GM18873 (cell line): Measurements from ENCODE around the gene RALGPS2.
"Not testable (repeated sequence)": the region's sequence is repeated elsewhere in the genome, so short reads cannot be mapped to it uniquely, and the experiment has no call there.

Experiments used
- ATAC-seq: cut with Tn5 transposase; IDR thresholded peaks from one replicate; pipeline ENCODE4 v1.9.1; 2021; ENCODE audit warnings: mild to moderate bottlenecking, moderate library complexity, moderate number of reproducible peaks; ENCODE audit not compliant: unreplicated experiment, low FRiP score

Gene RALGPS2

GRCh38 chr1:178939338-178940067 lies 214.5 kb downstream of the RALGPS2 start:
- ATAC-seq = no peak

GRCh38 chr1:178940068-178940765 lies 215.2 kb downstream of the RALGPS2 start:
- no peak for ATAC-seq

- ATAC-seq = no peak
These were observed 216.2 kb downstream of the RALGPS2 start for GRCh38 chr1:178941261-178941689.

- ATAC-seq = no peak
These were observed 216.8 kb downstream of the RALGPS2 start for GRCh38 chr1:178941849-178942248.

GRCh38 chr1:178942285-178943198 lies 217.5 kb downstream of the RALGPS2 start:
- ATAC-seq = no peak

GRCh38 chr1:178944729-178945128 lies 219.7 kb downstream of the RALGPS2 start:
- no peak for ATAC-seq

GRCh38 chr1:178945763-178946266 lies 220.8 kb downstream of the RALGPS2 start:
- no peak for ATAC-seq

GRCh38 chr1:178946416-178946815 lies 221.4 kb downstream of the RALGPS2 start:
- no peak for ATAC-seq

GRCh38 chr1:178946855-178947676 lies 222.0 kb downstream of the RALGPS2 start:
- ATAC-seq = no peak

GRCh38 chr1:178947677-178947981 lies 222.6 kb downstream of the RALGPS2 start:
- ATAC-seq = no peak

- ATAC-seq = no peak
These were observed 223.6 kb downstream of the RALGPS2 start for GRCh38 chr1:178948676-178949075.

GRCh38 chr1:178949866-178950265 lies 224.8 kb downstream of the RALGPS2 start:
- ATAC-seq = not testable (repeated sequence)

GRCh38 chr1:178951600-178951999 lies 226.6 kb downstream of the RALGPS2 start:
- no peak for ATAC-seq

- ATAC-seq = no peak
These were observed 228.0 kb downstream of the RALGPS2 start for GRCh38 chr1:178953034-178953433.

GRCh38 chr1:178953538-178954324 lies 228.7 kb downstream of the RALGPS2 start:
- ATAC-seq = no peak

GRCh38 chr1:178954325-178954690 lies 229.3 kb downstream of the RALGPS2 start:
- no peak for ATAC-seq

GRCh38 chr1:178954937-178955336 lies 229.9 kb downstream of the RALGPS2 start:
- ATAC-seq = no peak

GRCh38 chr1:178955391-178955954 lies 230.4 kb downstream of the RALGPS2 start:
- no peak for ATAC-seq

- no peak for ATAC-seq
These were observed 233.4 kb downstream of the RALGPS2 start for GRCh38 chr1:178958491-178958890.
